Stimulated activated CD8-positive, alpha-beta memory T cell treated with anti-CD3 and anti-CD28 coated beads, Interleukin-15, amount 100 ng/mL, for 48 hours (primary cell): Measurements from ENCODE around the gene MYO1D.
"Not testable (repeated sequence)": the region's sequence is repeated elsewhere in the genome, so short reads cannot be mapped to it uniquely, and the experiment has no call there.

ENCODE experiments used
- DNase-seq, 2 donors: peaks; one replicate each; pipeline ENCODE4 v3.0.0-alpha.2; 2020; ENCODE audit warnings: low read depth in 2 of 2

Gene MYO1D

DNA sequence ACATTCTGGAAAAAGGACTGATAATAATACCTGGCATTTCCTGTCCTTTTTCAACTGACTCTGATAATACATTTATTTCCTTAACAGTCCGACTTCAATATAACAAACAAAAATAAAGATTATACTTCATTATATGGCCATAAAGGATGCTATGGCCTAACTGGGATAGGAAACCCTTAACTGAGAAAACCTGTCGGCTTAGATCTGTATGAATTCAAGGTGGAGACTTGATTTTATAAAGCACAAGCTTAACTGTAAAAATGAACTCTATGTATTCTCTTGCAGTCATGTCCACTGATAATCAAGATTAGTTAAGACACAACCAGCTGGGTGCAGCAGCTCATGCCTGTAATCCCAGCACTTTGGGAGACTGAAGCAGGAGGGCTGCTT lies 102.2 kb downstream of the MYO1D start:
- DNase-seq = no peak

DNA sequence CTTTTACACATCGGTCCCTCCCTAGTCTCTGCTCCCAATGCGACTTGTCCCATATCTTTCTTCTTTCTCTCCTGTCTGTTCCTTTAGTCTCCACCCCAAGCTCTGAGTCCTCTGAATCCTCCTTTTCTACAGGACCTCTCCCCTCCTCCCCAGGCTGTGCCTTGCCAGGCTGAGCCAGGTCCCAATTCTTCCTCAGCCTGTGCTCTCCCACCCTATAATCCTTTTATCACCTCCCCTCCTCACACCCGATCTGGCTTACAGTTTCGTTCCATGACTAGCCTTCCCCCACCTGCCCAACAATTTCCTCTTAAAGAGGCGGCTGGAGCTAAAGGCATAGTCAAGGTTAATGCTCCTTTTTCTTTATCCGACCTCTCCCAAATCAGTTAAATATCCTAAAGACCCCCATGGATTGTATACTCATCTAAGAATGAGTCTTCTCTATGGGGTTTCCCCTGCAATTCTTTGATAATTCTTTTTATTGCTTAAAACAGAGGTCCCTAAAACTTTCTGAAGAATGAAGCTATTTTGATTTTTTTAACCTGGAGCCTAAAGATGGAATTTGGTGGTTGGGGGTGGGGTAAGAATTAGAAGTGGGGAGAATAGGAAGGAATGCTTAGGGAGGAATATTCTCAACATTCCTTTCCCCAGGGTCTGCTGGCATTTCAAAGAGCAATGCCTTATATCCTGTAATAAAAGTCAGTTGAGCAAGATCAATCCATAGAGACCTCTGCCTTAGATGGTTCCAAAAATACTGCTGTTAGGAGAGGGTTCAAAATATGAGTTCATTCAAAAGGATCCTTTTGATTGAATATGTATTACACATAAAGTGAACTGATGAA lies 102.8 kb downstream of the MYO1D start:
- DNase-seq = no peak

DNA sequence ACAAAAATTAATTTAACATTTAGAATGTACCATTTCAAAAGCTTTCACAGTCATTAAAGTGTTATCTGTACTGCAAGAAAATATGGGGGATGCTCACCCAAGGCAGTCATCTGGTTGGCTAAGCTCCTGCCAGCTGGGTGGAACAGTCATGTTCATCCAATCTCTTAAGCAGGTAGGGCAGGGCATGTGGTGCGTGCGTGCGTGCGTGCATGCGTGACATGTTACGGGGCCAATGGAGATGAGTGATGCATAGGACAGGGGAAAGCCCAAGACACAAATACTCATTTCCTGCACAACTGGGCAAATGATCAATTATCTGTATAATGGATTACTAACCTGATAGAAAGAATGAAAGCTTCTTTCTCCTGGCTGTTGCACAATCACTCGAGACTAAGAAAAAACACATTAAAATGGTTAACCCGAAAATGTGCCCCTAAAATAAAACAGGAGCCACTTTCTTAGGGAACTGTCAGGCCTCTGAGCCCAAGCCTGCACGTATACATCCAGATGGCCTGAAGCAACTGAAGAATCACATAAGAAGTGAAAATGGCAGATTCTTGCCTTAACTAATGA lies 104.4 kb downstream of the MYO1D start:
- DNase-seq = no peak

DNA sequence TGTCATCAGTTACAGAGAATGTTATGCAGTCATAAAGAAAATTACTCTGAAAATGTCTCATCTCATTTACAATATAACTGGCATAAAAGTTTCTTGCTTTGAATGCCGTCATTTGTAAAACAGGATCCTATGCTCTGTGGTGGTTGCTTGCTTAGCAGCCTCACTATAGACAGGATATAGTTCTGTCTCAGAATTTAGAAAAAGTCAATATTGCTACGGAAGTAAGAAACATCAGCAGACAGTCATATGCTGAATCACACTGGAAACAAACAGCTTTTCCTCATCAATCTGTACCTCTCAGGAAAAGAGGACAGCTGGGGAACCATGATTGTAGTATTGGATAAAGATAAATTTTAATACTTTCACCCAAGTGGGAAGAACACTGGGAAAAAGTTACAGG lies 105.5 kb downstream of the MYO1D start:
- DNase-seq = no peak

DNA sequence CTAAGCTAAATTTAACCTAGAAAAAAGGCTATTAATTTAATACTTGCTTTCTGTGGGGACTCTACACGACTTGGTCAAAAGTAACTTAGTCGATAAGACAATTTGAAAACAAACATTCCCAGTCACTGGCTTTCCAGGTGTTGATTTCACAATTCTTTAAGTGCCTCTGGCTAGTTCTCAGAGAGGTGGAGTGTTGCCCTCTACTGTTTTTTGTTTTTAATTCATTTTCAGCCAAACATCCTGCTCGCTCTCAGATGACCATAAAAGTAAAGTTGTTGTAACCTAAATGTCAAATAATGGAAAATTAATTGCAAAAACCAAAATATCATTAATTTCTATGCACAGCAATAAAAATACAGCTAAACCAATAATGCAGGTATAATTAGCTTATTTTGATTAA lies 107.1 kb downstream of the MYO1D start:
- DNase-seq = no peak

DNA sequence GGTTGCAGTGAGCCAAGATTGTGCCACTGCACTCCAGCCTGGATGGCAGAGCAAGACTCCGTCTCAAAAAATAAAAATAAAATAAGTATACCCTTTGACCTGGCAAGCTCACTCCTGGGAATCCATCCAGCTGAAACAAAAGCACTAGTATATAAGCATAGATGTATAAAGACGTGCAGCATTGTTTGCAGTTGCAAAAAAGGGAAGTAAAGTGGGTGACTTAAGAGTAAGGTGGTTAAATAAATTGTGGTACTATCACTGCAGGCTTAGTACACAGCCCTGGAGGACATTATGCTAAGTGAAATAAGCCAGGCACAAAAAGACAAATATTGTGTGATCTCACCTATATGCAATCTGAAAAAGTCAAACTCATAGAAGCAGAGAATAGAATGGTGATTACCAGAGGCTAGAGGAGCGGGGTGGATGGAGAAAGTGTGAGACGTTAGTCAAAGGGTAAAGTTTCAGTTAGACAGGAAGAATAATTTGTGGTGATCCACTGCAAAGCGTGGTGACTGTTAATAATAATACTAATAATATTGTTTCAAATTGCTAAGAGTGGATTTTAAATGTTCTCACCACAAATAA lies 113.0 kb downstream of the MYO1D start:
- no peak for DNase-seq

DNA sequence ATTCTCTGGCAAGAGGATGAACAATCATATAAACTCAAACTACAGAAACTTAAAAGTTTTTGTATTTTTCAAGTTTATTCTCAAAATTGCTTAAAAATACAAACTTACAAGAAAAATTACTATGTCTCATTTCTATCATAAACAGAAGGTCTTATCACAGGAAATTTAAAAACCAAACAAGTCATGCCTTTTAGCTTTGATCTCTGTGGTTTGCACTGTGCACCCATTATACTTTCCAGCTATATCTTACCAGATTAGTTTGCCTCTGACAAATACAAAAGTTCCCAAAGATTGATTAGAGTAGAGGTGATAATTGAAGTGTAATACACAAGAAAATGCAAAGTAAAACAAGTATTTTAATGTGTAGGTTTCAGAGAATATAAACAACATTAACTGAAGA lies 117.4 kb downstream of the MYO1D start:
- DNase-seq = no peak

DNA sequence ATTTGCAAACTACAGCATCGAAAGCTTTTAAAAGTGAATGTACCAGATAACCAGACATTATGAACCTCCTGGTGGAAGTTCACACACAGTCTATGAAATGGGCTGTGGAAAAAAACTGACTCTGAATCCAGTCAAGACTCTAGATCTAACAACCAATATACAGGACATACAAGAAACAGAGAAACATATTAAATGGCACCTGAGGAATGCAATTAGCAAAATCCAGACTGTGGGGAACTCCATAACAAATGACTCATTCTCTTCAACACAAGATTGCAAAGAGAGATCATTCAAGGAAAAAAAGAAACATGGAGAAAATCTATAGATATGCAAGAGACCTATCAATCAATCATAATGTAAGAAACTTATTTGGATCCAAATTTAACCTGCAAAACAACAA lies 119.0 kb downstream of the MYO1D start:
- no peak for DNase-seq

DNA sequence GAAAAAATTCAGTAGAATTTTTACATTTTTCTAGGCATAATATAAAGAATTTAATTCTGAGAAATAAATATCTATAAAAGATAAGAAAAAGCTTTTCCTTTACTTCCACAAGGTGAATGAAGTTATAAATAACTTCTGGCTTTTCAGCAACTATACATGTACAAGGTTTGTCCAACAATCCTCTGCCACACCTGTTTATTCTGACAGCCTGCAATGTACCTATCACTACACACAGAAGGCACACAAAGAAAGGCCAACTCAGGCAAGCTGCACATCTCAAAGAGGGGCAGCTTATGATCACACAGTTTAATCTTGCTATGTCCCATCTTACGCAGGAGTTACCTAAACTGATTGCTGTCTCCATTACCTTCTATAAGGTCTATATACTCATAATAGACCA lies 120.2 kb downstream of the MYO1D start:
- DNase-seq = no peak

DNA sequence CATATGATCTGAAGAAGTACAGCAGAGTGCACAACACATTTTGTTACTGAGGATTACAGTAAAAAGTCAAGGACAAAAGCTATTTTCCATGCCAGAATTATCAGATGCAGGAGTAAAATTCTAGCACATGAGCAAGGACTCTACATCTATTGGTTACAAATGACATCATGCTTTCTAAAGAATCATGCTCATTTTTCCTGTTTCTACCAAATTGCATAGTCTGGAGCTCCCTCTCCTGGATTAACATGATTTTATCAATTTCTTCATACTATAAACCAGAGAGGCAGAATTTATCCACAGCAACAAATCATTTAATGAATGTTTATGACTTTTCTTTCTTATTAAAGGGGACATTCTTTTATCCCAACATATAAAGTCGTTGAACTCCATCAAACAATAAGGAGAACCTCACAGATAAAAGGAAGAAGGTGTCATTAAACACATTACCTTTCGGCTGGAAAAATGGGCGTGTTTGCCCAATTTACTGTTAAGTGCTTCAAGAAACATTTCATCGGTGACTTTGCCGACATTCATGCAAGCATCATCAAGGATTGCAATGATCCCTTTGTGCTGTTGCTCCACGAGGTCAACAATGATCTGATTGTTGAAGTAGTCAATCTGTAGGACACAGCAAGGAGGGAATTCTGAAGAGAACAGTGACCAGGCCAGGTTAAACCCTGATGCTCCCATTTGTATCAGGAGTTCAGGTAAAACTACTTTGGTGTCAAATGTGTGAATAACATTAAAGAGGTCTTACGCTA lies 121.7 kb downstream of the MYO1D start:
- DNase-seq = no peak

DNA sequence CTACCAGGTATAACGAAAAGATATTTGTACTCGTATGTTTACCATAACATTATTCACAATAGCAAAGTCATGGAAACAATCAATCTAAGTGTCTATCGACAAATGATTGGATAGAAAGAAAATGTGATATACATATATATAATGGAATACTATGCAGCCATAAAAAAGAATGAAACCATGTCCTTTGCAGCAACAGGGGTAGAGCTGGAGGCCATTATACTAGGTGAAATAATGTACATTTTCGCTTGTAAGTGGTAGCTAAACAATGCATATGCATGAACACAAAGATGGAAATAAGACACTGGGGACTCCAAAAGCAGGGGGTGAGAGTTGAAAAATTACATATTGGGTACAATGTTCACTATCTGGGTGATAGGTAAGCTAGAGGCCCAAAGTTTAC lies 124.0 kb downstream of the MYO1D start:
- no peak for DNase-seq

DNA sequence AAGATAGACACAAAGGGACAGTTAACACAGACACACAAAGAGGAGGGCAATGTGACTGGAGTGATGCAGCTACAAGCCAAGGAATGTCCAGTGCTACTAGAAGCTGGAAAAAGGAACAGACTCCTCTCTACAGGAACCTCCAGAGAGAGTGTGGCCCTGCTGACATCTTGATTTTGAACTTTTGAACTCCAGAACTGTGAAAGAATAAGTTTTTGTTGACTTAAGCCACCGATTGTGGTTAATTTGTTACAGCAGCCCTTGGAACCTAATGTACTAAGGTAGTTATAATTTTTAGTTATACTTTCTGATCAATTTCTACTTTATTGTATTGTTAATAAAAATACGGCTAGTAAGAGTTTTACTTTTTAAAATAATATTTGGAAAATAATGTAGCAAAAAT lies 129.1 kb downstream of the MYO1D start:
- no peak for DNase-seq

DNA sequence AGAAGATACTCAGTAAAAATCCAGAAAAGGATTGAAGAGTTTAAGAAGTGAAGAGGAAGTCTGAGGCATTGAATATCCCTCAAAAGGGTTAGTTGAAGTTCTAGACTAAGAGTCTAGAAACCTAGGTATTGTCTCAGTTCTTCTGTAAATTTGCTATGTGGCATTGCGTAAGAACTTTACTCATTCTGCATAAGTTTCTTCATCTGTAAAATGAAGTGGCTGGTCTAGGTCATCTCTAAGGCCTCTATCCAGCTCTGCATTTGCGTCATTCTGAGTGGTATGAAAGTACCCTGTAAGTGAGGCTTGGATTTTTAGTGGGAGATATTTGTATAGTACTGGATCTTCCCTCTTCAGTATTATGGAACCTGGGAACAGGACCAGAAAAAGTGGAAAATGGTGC lies 130.2 kb downstream of the MYO1D start:
- DNase-seq = no peak

DNA sequence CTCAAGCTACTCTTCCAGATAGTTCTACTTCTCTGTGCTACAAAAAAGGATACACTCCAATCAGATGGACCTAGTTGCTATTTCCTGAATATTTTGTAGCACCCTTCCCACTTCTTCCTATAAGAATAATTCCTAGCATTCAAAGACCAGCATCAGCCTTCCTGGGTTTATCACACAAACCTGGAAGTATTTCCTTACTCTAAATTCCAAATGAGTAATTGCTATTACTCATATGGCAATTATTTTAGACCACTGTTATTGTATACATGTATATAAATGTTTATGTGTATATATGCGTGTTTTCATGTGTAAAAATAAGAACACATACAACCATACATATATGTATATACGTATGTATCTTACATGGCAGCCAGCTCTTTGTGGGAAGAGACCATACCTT lies 130.6 kb downstream of the MYO1D start:
- no peak for DNase-seq

DNA sequence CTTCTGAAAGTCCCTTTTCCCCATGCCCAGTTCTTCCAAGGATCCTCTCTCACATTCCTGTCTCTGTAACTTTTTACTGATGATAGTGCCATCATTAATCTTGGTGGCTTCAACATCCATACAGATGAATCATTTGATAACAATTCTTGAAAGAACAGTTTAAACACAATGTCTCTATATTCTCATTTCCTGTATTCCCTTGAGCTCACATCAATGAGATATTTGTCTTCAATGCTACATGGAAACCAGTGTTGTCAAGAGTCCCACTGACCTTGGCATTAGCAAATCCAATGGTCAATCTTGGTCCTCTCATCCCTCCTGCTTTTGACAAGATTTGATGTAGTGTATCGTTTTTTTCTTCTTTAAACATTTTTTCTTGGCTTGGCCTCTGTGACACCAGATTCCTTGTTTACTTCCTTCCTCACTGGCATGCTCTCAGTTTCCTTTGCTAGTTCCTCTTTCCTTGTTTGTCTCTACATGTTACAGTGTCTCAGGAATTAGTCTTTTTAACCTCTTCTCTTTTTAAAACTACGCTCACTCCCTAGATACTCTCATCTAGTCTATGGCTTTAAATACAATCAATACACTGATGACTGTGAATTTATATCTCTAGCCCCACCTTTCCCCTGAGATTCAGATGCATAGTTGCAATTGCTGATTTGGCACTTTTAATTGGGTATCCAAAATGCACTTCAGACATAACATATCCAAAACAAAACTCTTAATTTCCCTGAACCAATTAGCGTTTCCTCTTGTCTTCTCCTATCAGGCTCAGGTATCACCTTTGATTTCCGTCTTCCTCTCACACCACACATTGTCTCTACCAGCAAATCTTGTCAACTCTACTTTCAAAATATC lies 134.0 kb downstream of the MYO1D start:
- DNase-seq = no peak

DNA sequence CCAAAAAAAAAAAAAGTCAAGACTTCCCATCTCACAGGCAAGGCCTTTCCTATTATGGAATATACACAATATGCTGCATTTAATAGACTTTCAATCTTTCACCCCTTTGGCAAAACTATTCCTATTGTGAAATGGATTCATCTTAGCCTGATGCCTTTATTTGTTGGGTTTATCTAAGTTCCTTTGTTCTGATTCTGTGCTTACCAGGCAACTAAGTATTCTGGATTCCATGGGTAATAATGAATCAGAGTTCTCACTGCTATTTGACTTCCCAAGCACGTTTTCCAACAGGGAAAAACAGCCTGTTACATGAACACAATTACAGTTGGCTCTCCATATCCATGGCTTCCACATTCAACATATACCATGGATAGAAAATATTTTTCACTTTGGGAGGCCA lies 135.5 kb downstream of the MYO1D start:
- no peak for DNase-seq

DNA sequence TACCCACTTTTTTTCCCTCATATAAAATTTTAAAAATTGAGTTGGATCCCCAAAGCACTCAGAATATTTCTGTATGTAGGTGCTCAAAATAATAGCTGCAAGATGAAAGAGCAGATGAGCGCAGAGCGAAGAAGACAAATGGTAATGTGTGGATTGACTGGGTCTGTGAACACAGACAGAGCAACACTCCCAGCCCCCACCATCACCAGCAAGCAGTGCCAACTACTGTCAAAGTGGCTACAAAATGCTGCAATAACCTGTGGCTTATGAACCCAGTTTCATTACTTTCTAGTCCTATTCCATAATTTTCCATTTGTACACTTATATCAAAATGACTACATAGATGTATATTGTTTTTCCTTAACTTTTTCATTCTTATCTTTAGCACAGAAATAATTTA lies 137.2 kb downstream of the MYO1D start:
- DNase-seq = no peak

DNA sequence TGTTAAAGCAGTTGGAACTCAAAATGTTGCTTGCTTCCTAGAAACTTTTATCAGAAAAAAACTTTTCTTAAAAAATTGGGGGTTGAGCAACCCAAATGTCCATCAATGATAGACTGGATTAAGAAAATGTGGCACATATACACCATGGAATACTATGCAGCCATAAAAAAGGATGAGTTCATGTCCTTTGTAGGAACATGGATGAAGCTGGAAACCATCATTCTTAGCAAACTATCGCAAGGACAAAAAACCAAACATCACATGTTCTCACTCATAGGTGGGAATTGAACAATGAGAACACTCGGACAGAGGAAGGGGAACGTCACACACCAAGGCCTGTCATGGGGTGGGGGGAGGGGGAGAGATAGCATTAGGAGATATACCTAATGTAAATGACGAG lies 137.8 kb downstream of the MYO1D start:
- DNase-seq = not testable (repeated sequence)

DNA sequence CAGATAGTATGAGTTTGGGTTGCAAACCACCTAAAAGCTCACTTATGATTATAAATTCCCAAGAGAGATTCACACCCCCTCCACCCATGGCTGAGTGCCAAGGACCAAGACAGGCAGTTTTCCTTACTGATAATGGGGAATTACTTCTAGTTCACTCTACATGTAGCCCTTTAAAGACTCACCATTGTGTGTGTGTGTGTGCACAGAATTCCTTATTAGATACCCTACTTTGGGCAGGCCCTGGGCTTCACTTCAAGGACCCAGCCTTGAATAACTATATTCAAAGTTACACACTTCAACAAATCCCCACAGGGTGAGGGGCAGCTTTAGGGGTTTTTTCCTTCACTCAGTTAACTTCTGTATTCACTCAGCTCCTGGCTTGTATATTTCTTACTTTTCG lies 143.5 kb downstream of the MYO1D start:
- no peak for DNase-seq

DNA sequence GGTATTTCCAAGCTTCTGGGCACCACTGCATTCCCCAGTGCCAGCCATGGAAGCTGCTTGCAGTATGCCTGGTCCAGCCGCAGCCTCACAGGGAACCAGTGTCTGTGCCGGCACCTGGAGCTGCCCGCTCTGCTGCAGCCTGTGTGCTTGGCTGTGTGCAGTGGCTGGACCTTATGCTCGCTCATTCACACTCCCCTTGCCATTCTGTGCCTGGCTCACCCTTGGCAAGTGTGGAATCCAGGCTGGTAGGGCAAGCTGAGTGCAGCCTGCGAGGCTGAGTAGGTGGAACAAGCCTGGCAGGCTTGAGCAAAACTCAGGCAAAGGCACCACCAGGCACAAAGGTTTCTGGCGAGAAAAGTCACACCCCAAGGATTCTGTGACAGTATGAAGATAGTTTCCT lies 144.0 kb downstream of the MYO1D start:
- no peak for DNase-seq

DNA sequence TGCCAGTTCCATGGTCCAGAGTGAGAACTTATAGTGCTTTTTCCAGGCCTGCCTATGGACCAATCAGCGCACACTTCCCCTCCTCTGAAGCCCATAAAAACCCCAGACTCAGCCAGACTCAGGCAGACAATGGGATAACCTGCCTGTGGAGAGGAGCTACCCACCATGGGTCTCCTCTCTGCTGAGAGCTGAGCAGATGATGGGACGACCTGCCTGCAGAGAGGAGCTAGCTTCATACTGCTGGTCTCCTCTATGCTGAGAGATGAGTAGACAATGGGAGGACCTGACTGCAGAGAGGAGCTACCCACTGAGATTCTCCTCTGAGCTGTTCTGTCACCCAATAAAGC lies 144.7 kb downstream of the MYO1D start:
- DNase-seq = no peak
